GM18505 (cell line): ENCODE results near the gene CYB561A3.
A peak's percentile ranks its signal among the peaks of the same experiment; 100 is the strongest.
"Not testable (repeated sequence)": the region's sequence is repeated elsewhere in the genome, so short reads cannot be mapped to it uniquely, and the experiment has no call there.

Source experiments
- ATAC-seq: cut with Tn5 transposase; IDR thresholded peaks from one replicate; pipeline ENCODE4 v1.9.1; 2021; ENCODE audit not compliant: unreplicated experiment
- POLR2A ChIP-seq: IDR thresholded peaks from 4 replicates; pipeline ENCODE4 v1.6.1; 2011; ENCODE audit warnings: borderline replicate concordance; ENCODE audit not compliant: insufficient read depth, insufficient read length; ENCODE audit errors: extremely low read depth

CYB561A3 gene, protein sequence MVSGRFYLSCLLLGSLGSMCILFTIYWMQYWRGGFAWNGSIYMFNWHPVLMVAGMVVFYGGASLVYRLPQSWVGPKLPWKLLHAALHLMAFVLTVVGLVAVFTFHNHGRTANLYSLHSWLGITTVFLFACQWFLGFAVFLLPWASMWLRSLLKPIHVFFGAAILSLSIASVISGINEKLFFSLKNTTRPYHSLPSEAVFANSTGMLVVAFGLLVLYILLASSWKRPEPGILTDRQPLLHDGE

DNA sequence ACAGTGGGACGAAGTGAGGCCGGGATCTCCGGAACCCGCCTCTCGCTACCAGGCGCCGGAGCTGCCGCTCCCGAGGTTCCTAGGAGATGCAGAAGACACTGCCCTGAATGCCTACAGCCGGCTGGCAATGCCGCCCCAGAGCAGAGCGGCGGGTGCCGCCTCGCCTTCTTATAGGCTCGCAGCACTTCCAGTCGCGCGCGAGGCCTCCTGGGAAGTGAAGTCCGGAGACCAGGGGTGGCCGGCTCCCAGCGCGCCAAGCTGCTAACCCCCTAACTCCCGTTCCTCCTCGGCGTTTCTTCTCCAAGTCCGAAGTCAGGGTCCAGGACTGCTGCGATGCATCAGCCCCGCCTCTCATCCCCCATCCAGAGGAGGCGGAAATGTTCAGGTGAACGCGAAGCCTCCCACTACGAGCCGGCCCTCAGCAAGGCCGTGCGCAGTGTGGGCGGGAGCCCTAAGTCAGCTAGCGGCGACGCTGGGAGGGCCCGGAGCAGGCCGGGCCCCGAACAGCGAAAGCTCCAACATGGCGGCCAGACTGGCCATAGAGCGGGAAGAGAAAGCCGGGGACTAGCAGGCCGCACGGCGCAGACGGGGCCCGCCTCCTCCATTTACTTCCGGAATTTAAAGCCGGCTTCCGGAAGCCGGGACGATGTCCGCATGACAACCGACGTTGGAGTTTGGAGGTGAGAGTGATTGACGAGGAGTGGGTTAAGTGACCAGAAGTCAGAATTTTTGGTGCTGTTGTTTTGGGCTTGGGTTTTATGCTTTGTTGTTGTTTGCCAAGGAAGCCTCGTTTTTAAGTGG, at the start of gene CYB561A3, which contains the start of gene TMEM138:
Gene CYB561A3 (minus strand): TSS at position 142 of the 801 bp plus-strand sequence. CDS start 5,169 bp downstream, outside the sequence.
Gene TMEM138 (plus strand): TSS at position 634 of the 801 bp plus-strand sequence. CDS start 2,017 bp downstream, outside the sequence.
- TF ChIP-seq POLR2A, result peak; percentile 99
- ATAC-seq, result peak; percentile 77

DNA sequence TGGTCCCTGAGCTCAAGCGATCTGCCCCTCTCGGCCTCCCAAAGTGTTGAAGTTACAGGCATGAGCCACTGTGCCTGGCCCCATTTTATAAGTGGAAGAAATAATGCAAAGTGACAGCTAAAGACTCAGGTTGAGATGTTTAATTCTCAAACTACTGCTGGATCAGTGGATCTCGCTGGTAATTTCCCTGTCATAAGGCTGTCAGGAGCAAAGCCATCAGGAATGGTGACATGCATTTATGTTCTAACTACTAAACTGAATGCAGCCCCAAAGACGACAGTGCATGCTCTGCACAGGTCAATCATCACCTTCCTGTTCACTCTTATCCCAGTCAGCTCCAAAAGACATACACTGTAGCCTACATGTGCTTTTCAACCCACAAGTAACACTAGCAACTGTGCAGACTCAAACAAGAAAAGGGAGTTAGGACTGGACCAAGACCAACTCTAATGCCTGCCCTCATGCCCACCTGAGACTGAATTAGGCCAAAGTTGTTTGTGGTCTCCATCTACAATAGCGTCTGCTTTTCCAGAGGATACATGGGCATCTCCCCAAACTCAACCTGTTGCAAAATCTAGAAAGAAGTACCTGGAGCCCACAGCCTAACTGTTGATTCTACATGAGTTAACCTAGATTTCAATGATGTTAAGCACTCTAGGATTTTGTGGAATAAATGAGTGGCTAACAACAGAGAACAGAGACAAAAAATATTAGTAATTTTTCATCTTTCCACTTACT, 45.5 kb upstream of the CYB561A3 start:
- ATAC-seq, result no peak
- TF ChIP-seq POLR2A, result no peak

DNA sequence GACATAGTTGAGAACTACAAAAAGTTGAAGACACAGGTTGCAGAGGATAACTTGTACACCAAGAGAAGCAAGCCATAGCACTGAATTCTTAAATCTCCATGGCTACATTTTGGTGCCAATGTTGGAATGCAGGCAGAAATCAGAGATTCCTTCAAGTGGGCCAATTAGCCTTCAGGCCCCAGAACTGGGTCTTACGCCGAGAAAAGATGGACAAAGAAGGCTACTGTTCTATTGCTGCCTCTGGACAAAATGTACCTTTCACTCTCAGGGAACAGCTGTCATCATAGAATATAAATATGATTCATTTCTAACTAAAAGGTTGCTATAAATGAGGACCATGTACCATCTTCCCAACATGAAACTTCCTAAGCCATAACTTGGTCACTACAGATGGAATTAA, 44.4 kb upstream of the CYB561A3 start:
- no peak for ATAC-seq
- TF ChIP-seq POLR2A, result no peak

DNA sequence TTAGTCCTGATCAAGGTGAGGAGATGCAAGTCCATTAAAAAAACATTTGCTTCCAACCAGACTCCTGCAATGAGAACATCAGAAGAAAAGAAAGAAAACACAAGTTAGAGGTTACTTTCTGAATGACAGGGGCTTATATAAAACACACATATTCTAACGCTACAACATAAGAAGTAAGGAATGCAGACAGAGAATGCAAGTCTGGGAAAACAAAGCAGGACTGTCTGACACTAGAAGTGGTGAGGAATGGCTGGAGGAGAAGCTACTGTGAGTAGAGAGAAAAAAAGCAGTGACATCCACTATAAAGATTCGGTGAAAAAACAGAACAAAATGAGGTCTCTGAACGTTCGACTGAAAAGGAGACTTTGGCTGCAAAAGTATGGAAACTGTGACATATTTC, 43.0 kb upstream of the CYB561A3 start:
- ATAC-seq, result no peak
- TF ChIP-seq POLR2A, result no peak

DNA sequence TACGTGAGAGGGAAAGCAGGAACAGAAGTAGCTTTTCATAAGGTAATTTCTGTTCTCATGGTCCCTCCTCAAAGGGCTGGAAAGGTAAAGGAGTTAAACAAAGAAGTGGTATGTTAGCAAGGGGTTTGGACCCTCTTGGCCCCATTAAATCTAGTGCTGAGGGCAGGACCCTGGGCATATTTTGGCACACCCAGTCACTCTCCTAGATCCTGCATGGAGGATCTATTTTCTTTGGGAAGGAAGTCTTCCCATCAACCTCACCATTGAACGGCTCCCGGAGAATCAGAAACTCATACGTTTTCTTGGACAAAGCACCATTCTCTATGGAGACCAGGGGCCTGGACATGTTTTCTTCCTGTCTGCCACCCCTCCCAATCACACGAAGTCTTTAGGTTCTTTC, 42.4 kb upstream of the CYB561A3 start:
- no peak for ATAC-seq

DNA sequence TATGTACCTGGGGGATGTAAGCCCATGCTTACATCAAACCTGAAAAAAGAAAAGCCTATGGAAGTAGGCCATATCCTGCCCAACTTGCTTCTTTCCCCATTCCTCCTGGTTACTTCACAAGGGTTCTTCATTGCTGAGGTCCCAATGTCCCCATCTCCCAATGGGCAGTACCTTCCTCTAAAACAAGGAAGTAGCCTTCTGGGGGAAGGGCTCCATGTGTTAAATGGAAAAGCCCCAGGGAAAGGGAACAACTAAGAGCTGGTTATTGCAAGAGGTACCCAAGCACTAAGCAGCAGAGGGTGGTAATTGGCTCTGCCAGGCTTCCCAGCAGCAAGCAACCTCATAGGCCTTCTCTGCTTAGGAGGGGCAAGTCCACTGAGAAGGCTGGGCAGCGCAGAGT, 42.0 kb upstream of the CYB561A3 start:
- TF ChIP-seq POLR2A, result no peak
- no peak for ATAC-seq

More for the DNA sequence above, 42.4 kb upstream of the CYB561A3 start:
- no peak for TF ChIP-seq POLR2A

DNA sequence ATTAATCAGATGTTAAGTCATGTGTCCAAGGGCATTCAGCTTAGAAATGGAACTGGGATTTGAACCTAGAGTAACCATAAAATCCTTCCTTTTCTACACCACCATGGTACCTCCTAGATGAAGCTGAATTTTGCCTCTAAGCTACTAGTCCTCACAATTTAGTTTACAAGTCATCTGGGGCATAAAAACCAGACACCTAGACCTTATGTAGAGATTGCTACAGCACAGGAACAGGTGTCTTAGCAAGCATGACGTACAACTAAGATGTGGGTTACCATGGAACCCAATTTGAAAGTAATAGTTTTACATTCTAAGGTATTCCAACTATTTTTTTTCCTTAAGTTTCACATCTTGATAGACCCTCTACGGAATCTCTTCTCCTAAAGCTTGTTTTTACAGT, 39.9 kb upstream of the CYB561A3 start:
- ATAC-seq, result no peak
- no peak for TF ChIP-seq POLR2A

DNA sequence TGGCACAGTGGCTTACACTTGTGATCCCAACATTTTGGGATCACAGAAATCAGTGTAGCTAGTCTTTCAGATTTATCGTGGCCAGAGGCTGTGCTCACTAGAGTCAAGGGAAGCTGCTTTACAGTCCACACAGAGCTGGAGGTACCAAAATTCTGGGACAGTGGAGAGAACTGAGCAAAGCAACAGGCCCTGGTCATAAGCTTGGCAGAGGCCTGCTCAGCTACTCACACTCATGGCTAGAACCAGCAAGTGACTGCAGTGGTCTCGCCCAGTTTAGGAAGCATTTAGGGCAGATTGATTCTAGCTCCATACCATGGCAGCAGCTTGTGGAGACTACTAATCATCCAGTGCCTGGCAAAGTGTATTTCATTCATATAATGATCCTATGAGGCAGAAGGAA, 39.5 kb upstream of the CYB561A3 start:
- TF ChIP-seq POLR2A, result no peak
- no peak for ATAC-seq

DNA sequence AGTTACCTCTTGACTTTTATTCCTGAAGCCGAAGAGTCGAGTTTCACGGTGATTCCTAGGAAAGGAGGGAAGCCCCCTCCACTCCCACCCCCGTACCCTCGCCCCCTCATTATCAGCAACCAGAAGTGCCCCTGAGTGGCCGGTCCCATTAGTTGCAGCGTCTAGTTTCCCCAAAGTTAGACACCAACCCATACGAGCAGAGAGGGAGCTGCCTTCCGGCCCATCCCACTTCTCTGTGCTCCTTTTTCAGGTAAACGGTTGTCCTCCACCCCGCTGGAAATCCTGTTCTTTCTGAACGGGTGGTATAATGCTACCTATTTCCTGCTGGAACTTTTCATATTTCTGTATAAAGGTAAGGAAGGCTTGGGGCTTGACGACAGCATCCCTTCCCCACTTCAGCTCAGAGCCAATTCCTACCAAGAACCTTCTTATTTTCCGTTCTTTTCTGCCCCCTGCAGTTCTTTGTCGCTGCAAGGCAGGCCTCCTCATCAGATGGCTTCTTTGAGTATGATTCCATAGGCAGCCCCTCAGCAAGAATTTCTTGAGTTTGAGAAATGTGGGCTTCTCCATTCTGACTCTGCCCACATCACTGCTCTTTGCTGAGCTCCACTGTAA, 31.4 kb upstream of the CYB561A3 start:
- no peak for TF ChIP-seq POLR2A
- no peak for ATAC-seq

DNA sequence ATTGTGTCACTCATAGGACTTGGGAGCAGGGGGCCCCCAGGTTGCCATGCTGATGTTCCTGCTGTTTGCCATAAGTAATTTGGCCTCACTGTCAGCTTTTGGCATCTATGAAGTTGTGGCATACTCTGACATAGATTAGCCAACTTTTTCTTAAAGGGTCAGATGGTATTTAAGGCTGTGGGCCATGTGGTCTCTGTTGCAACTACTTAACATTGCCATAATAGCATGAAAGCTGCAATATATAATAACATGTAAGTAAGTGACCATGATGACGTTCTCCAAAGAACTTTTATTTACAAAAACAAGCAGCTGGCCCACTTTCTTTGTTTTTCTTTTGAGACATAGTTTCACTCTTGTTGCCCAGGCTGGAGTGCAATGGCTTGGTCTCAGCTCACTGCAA, 28.5 kb upstream of the CYB561A3 start:
- TF ChIP-seq POLR2A, result no peak
- ATAC-seq, result no peak

DNA sequence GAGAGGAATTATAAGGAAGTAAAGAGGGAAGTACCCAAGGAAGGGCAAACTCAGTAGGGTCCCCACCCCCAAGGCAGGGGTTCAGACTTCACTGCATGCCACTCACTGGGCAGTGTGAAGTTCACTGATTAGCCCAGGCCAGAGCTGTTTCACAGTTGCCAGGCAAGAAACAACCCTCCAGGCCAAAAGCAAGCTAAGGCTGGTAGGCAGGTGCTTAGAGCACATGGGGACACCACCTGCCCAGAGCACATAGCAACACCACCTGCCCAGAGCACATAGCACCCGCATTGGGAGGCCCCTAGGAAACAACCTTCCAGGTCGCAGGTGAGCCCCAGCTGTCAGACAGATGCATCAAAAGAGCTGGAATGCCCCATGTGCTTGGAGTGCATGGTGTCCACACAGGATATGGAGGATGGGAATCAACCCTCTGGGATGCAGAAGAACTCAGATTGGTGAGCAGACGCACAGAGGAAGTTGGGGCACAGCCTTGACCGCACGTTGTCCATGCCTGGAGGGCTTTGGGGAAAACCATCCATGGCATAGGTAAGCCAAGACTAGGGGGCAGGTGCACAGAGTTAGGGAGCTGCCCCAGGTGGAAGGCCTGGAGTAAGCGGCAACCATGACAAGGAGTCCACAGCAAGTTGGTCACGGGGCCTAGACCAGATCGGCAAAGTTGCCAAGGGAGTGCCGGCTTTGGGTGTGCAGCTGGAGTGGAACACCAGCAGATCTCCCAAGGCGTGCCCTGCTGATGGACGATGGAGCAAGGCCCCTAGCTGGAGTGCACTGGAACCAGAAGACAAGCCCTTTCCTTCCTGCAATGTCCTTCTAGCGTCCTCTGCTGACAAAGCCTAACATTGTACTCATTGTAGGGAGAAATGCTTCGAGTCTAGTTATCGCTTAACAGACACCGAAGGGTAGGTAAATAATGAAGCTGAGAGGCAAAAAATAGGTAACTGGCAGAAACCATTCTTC, 22.9 kb upstream of the CYB561A3 start:
- TF ChIP-seq POLR2A, result no peak
- ATAC-seq, result no peak

DNA sequence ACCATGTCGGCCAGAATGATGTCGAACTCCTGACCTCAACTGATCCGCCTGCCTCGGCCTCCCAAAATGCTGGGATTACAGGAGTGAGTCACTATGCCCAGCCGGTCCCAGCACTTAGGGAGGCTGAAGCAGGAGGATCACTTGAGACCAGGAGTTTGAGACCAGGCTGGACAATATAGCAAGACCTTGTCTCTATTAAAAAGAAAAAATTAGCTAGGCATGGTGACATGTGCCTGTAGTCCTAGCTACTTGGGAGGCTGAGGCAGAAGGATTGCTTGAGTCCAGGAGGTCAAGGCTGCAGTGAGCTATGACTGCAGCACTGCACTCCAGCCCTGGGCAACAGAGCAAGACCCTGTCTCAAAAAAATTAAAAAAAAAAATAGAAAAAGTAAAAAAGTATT, 22.2 kb upstream of the CYB561A3 start:
- ATAC-seq, result not testable (repeated sequence)
